ENCODE data around the gene RGL2. TPM values are rescaled to one million over a fixed set of nuclear protein-coding genes. Genes with fewer than 3 reads are reported as not detected.

The RGL2 gene
- total and polyA plus RNA-seq, 2 of the 13 experiments (the other 11 are each of a cell fraction or from before 2014, with no cell fraction given) = 22.9 to 47.4 TPM

DNA sequence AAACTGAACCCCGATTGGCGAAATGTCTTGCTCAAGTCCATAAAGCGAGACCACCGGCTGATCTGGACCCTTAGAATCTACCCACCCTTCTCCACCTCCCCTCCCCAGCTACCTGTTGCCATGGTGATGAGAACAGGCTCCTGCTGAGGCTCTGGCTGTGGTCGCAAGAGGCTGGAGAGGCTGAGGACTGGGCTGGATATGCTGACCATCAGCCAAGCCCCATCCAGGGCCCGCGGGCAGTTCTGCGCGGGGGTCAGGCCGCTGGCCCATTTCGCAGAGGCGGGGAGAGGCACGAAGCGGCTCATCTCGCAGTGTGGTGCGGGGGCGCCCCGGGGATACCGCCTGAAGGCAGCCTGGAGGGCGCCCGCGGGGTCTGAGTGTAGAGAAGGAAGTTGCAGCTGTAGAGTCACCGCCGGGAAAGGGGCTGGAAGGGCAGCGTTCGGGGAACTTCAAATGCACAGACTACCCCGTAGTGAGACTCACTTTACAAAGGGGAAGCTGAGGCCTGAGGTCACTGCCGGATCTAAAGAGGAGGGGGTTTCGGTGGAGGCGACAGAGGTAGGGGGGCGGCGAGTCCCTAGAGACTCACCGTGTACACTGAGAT is 14.5 kb upstream of the RGL2 start (continued):
- TF ChIP-seq, protein P1, sequence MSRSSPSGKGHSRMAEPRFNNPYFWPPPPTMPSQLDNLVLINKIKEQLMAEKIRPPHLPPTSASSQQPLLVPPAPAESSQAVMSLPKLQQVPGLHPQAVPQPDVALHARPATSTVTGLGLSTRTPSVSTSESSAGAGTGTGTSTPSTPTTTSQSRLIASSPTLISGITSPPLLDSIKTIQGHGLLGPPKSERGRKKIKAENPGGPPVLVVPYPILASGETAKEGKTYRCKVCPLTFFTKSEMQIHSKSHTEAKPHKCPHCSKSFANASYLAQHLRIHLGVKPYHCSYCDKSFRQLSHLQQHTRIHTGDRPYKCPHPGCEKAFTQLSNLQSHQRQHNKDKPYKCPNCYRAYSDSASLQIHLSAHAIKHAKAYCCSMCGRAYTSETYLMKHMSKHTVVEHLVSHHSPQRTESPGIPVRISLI (CRISPR knock-in tag; IDR thresholded peaks at IDR 0.05; ENCODE audit: borderline replicate concordance) = no peak
- no peak for TF ChIP-seq GTF2F1 (IDR thresholded peaks at IDR 0.05; ENCODE audit: low read length)
- peak; percentile 21; the same call in 1 of the 2 replicates for TF ChIP-seq ZNF44 (CRISPR knock-in tag; IDR thresholded peaks at IDR 0.05)
- no peak; the same call in 1 of the 2 replicates for TF ChIP-seq ZSCAN31 (CRISPR knock-in tag; IDR thresholded peaks at IDR 0.05; ENCODE audit: low read depth)
- peak; percentile 69 for TF ChIP-seq RFX3 (CRISPR knock-in tag; IDR thresholded peaks at IDR 0.05)
- TF ChIP-seq MTA3 (CRISPR knock-in tag; IDR thresholded peaks at IDR 0.05) = no peak
- no peak for TF ChIP-seq ZFY (CRISPR knock-in tag; IDR thresholded peaks at IDR 0.05)
- TF ChIP-seq, protein P2, sequence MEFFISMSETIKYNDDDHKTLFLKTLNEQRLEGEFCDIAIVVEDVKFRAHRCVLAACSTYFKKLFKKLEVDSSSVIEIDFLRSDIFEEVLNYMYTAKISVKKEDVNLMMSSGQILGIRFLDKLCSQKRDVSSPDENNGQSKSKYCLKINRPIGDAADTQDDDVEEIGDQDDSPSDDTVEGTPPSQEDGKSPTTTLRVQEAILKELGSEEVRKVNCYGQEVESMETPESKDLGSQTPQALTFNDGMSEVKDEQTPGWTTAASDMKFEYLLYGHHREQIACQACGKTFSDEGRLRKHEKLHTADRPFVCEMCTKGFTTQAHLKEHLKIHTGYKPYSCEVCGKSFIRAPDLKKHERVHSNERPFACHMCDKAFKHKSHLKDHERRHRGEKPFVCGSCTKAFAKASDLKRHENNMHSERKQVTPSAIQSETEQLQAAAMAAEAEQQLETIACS (CRISPR knock-in tag; IDR thresholded peaks at IDR 0.05) = no peak
- no peak for TF ChIP-seq ZNF841 (CRISPR knock-in tag; IDR thresholded peaks at IDR 0.05; ENCODE audit: borderline replicate concordance)
- TF ChIP-seq, protein P3, sequence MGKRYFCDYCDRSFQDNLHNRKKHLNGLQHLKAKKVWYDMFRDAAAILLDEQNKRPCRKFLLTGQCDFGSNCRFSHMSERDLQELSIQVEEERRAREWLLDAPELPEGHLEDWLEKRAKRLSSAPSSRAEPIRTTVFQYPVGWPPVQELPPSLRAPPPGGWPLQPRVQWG (CRISPR knock-in tag; IDR thresholded peaks at IDR 0.05; ENCODE audit: borderline replicate concordance, low read depth) = no peak
- no peak for TF ChIP-seq ZNF3 (CRISPR knock-in tag; IDR thresholded peaks at IDR 0.05)
- TF ChIP-seq SRY (CRISPR knock-in tag; IDR thresholded peaks at IDR 0.05) = peak; percentile 34
- TF ChIP-seq, protein P4, sequence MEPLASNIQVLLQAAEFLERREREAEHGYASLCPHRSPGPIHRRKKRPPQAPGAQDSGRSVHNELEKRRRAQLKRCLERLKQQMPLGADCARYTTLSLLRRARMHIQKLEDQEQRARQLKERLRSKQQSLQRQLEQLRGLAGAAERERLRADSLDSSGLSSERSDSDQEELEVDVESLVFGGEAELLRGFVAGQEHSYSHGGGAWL (CRISPR knock-in tag; IDR thresholded peaks at IDR 0.05) = peak; percentile 64; the same call in 1 of the 2 replicates
- TF ChIP-seq ZNF180 (CRISPR knock-in tag; IDR thresholded peaks at IDR 0.05; ENCODE audit: borderline replicate concordance, low read depth) = no peak
- no peak for TF ChIP-seq SRSF9 (IDR thresholded peaks at IDR 0.05; ENCODE audit: borderline replicate concordance, insufficient read depth, low read depth, low read length, poor library complexity, severe bottlenecking)
- no peak for TF ChIP-seq ZNF121 (CRISPR knock-in tag; IDR thresholded peaks at IDR 0.05)
- TF ChIP-seq ZBTB38 (CRISPR knock-in tag; IDR thresholded peaks at IDR 0.05) = no peak; the same call in 1 of the 2 replicates
- no peak for TF ChIP-seq TMF1 (CRISPR knock-in tag; IDR thresholded peaks at IDR 0.05; ENCODE audit: low read depth)
- no peak for TF ChIP-seq ZNF792 (CRISPR knock-in tag; IDR thresholded peaks at IDR 0.05)
- TF ChIP-seq KLF9 (CRISPR knock-in tag; IDR thresholded peaks at IDR 0.05; ENCODE audit: low read depth) = no peak
- TF ChIP-seq, protein P5, sequence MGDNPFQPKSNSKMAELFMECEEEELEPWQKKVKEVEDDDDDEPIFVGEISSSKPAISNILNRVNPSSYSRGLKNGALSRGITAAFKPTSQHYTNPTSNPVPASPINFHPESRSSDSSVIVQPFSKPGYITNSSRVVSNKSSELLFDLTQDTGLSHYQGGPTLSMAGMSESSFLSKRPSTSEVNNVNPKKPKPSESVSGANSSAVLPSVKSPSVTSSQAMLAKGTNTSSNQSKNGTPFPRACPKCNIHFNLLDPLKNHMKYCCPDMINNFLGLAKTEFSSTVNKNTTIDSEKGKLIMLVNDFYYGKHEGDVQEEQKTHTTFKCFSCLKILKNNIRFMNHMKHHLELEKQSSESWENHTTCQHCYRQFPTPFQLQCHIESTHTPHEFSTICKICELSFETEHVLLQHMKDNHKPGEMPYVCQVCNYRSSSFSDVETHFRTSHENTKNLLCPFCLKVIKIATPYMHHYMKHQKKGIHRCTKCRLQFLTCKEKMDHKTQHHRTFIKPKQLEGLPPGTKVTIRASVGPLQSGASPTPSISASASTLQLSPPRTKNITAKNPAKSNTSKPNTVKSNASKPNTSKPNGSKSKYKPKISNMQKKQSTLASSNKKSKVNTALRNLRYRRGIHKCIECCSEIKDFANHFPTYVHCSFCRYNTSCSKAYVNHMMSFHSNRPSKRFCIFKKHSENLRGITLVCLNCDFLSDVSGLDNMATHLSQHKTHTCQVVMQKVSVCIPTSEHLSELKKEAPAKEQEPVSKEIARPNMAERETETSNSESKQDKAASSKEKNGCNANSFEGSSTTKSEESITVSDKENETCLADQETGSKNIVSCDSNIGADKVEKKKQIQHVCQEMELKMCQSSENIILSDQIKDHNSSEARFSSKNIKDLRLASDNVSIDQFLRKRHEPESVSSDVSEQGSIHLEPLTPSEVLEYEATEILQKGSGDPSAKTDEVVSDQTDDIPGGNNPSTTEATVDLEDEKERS (CRISPR knock-in tag; IDR thresholded peaks at IDR 0.05) = no peak
- TF ChIP-seq SNAI1 (CRISPR knock-in tag; IDR thresholded peaks at IDR 0.05; ENCODE audit: borderline replicate concordance) = no peak
- no peak for TF ChIP-seq ZMYM2 (CRISPR knock-in tag; IDR thresholded peaks at IDR 0.05)
- TF ChIP-seq, protein P6, sequence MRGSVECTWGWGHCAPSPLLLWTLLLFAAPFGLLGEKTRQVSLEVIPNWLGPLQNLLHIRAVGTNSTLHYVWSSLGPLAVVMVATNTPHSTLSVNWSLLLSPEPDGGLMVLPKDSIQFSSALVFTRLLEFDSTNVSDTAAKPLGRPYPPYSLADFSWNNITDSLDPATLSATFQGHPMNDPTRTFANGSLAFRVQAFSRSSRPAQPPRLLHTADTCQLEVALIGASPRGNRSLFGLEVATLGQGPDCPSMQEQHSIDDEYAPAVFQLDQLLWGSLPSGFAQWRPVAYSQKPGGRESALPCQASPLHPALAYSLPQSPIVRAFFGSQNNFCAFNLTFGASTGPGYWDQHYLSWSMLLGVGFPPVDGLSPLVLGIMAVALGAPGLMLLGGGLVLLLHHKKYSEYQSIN (CRISPR knock-in tag; IDR thresholded peaks at IDR 0.05; ENCODE audit: borderline replicate concordance) = no peak

All from HepG2 (cell line).